ENCODE measurements around the gene COLGALT1.

COLGALT1 gene

DNA sequence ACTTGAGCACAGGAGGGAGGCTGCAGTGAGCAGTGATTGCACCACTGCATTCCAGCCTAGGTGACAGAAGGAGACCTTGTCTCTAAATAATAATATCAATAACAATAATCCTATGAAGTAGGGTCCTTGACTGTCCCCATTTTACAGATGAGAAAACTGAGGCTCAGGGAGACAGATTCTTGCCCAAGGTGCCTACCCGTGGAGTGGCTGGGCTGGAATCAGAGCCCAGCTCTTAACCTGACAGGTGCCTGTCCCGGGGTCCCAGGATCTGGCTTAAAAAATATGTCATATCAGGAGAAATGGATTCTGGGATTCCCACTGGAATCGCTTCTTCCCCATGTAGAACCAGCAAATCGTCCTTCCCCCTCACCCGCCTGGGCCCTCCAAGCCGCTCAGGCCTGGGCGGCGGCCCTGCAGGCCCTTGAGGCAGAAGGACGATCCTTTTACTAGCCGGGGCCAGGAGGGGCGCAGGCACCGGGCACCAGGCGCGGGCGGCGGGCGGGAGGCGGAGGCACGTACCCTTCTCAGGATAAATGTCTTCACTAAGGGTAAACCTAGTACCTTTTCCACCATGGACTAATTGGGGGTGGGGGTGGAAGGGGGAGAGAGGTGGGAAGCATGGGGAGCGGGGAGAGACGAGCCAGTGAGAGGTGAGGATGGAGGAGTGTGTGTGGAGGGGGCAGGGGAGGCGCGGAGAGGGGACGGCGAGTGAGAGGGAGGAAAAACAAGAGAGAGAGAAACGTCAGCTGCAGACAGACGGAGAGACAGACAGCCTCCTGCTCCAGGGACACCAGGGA lies 60.6 kb downstream of the COLGALT1 start:
- TF ChIP-seq GATA3 (IDR thresholded peaks at IDR 0.05; ENCODE audit: low read depth, low read length) (no peak), GATA2 (IDR thresholded peaks at IDR 0.05; ENCODE audit: low read depth, low read length) (no peak)

DNA sequence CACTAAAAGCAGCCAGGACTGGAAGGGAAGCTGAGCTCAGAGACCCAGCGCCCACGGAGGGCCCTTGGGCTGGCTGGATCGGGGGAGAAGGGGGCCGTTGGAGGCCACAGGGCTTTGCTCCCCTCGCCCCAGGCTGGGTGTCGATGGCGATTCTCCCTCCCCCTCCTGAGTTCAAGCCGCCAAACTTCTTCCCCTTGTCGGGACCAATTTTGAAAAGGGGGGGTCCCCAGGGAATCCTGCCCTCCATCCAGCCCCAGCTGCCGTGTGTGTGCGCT lies 61.2 kb downstream of the COLGALT1 start:
- no peak for TF ChIP-seq GATA2 (IDR thresholded peaks at IDR 0.05; ENCODE audit: low read depth, low read length)
- TF ChIP-seq GATA3 (IDR thresholded peaks at IDR 0.05; ENCODE audit: low read depth, low read length): no peak

DNA sequence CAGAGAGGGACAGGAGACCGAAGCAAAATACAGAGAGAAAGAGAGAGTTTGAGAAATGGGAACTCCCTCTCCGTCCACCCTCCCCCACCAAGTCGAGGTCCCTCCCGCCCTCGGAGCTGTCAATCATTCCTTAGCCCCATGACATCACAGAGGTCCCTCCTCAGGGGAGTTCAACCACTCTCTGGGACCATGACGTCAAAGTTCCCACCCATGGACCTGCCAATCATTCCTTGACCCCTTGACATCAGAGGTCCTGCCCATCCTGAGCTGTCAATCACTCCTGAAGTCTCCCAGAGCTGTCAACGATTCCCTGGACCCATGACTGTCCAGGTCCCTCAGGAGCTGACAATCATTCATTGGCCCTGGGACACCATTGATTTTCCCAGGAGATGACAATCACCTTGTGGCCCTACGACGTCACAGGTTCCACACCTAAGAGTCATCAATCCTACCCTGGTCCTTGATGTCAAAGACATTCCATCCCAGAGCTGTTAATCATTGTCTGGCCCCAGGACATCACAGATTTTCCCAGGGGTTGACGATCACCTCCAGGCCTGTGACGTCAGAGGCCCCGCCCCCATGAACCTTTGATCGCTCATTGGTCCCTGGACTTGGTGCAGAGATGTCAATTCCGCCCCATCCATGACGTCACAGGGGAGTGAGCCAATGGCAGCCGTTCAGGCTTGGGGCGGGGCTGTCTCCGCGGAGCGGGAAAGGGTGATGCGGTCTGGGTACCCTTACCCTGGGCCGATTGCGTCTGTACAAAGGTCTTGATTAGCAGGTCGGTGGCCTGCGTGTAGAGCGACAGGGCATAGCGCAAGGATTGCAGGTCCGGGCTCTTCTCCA lies 61.7 kb downstream of the COLGALT1 start:
- no peak for TF ChIP-seq GATA2 (IDR thresholded peaks at IDR 0.05; ENCODE audit: low read depth, low read length)
- no peak for TF ChIP-seq GATA3 (IDR thresholded peaks at IDR 0.05; ENCODE audit: low read depth, low read length)

GRCh38 chr19:17617807-17618192 lies 62.4 kb downstream of the COLGALT1 start:
- TF ChIP-seq GATA2 (IDR thresholded peaks at IDR 0.05; ENCODE audit: low read depth, low read length) (no peak), GATA3 (IDR thresholded peaks at IDR 0.05; ENCODE audit: low read depth, low read length) (no peak)

DNA sequence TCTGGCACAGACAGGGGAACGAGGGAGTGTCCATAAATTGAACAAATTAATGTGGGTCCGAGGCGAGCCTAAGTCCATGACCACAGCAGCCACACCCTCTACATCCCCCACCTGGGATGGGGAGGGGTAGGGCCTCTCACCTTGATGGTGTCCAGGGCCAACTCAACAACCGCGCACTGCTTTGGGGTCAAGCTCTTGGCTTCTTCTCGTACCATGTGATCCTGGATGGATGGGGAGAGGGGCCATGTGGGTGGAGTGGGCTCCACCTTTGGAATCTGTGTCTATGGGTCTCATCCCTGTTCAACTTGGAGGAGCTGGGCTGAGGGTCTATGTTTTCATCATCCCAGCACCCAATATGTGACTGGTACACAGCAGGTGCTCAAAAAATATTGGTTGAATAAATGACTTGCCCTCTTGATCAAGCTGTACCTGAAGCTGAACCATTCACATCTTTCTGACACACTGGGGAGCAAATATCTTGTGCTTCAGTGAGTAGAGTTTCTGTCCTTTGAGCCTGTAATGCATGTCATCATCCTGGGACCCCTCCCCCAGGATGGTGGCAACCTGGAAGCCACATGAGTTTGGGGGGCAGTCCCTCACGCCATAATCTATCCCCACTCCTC lies 62.9 kb downstream of the COLGALT1 start:
- TF ChIP-seq GATA3 (IDR thresholded peaks at IDR 0.05; ENCODE audit: low read depth, low read length) (no peak), GATA2 (IDR thresholded peaks at IDR 0.05; ENCODE audit: low read depth, low read length) (no peak)

DNA sequence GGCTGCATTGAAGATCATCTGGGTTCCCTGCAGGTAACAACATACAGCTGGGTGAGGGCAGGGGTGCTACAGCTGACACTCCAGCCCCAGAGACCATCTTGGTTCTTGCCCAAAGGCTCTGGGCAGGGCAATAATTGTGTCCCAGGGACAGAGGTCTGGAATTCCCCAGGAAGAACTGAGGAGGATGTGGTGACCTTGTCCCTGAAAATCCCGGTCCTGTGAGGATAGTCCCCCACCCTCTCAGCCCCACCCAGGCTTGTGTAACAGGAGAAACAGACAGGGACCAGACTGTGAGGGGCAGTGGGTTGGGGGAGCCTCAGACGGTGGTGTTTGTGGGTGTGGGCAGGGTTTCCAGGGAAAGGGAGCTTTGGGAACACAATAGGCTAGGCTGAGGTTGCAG lies 63.5 kb downstream of the COLGALT1 start:
- TF ChIP-seq GATA3 (IDR thresholded peaks at IDR 0.05; ENCODE audit: low read depth, low read length): no peak
- no peak for TF ChIP-seq GATA2 (IDR thresholded peaks at IDR 0.05; ENCODE audit: low read depth, low read length)

DNA sequence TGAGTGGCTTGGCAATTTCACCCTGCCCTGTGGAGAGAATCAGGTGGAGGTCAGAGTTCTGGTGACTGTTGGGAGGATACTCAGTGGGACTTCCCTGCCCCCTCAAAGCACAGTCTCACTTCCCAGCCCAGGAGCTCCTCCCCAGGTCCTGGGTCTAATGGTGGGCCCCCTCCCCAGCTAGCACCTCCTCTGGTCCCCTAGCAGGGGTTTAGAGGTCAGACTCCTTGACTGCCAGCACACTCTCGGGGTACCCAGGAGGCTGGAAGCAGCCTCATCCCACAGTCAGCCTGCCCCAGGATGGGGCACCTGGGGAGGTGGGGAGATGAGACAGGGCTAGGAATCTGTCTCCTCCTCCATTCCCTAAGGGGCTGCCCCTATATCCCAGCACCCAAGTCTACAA lies 65.2 kb downstream of the COLGALT1 start:
- no peak for TF ChIP-seq GATA2 (IDR thresholded peaks at IDR 0.05; ENCODE audit: low read depth, low read length)
- no peak for TF ChIP-seq GATA3 (IDR thresholded peaks at IDR 0.05; ENCODE audit: low read depth, low read length)

DNA sequence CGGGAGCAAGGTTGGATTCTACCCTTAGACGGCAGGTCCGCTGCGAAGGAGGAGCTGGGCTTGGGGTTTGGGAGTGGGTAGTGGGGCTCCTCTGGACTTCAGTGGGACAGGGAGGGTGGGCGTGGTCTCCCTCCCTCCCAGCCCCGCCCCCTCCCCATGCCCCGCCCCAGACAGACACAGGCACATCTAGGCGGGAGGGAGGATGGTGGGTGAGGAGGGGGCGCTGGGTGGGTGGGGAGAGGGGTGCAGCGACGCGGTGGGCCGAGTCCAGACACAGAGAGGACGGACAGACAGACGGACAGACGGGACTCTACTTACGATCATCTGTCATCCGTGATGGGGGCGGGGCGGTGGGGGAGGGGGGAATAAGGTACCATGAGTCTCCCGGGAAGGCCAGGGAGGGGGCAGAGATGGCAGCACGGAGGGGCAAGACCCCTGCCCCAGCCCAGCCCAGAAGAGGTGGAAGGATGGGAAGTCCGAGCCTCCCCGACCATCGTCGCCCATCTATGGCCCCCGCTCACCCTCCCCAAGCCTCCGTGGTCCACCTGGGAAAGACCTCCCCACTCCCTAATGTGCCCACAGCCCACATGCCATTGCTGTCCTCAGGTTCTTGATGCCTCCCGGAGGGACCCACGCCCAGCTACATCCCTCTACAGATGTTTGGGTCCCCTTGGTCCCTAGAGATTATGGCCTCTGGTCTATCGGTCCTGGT lies 67.9 kb downstream of the COLGALT1 start:
- TF ChIP-seq GATA3 (IDR thresholded peaks at IDR 0.05; ENCODE audit: low read depth, low read length): no peak
- TF ChIP-seq GATA2 (IDR thresholded peaks at IDR 0.05; ENCODE audit: low read depth, low read length): no peak

DNA sequence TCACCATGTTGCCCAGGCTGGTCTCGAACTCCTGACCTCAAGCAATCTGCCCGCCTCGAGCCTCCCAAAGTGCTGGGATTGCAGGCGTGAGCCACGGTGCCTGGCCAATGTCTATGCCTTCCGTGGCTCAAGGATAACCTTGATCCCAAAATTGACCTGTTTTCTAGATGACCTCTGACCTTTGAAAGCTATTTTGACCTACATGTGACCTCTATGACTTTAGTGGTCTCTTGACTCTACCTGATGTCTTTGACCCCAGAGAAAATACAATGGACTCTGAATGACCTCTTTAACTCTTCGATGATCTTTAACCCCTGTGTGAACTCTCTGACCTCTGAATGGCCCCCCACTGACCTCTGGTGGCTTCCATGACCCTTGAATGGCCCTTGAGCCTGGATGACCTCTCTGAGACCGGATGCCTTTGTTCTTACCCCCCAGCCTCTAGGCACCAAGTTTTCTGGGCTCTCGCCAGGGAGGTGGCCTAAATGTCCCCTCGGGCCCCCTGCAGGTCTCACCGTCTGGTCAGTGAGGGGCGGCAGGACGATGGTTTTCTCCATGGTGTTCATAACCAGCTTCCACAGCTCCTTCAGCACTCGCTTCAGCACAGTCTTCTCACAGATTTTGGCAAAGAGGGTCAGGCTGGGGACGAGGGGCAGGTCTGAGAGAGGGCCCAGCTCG lies 69.0 kb downstream of the COLGALT1 start:
- TF ChIP-seq GATA3 (IDR thresholded peaks at IDR 0.05; ENCODE audit: low read depth, low read length) (no peak), GATA2 (IDR thresholded peaks at IDR 0.05; ENCODE audit: low read depth, low read length) (no peak)

- no peak for TF ChIP-seq GATA2 (IDR thresholded peaks at IDR 0.05; ENCODE audit: low read depth, low read length)
- no peak for TF ChIP-seq GATA3 (IDR thresholded peaks at IDR 0.05; ENCODE audit: low read depth, low read length)
Observed at GRCh38 chr19:17625043-17625442, 69.6 kb downstream of the COLGALT1 start.

DNA sequence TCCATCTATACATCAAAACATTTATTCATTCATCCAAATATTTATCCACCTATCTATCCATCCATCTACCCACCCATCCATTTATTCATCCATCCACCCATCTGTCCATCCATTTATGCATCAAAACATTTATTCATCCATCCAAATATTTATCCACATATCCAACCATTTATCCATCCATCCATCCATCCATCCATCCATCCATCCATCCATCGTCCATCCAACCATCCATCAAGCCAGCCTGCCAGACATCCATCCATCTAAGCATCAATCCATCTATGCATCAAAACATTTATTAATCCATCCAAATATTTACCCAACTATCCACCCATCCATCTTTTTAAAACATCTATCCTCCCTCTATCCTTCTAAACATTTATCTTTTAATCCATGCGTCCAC lies 70.5 kb downstream of the COLGALT1 start:
- TF ChIP-seq GATA3 (IDR thresholded peaks at IDR 0.05; ENCODE audit: low read depth, low read length): no peak
- TF ChIP-seq GATA2 (IDR thresholded peaks at IDR 0.05; ENCODE audit: low read depth, low read length): no peak

- TF ChIP-seq GATA3 (IDR thresholded peaks at IDR 0.05; ENCODE audit: low read depth, low read length): no peak
- TF ChIP-seq GATA2 (IDR thresholded peaks at IDR 0.05; ENCODE audit: low read depth, low read length): no peak
Observed at GRCh38 chr19:17626456-17627015, 71.1 kb downstream of the COLGALT1 start.

GRCh38 chr19:17627161-17627560 lies 71.7 kb downstream of the COLGALT1 start:
- TF ChIP-seq GATA3 (IDR thresholded peaks at IDR 0.05; ENCODE audit: low read depth, low read length) (no peak), GATA2 (IDR thresholded peaks at IDR 0.05; ENCODE audit: low read depth, low read length) (no peak)
